ENCODE measurements around the gene ADARB2.

Gene ADARB2

DNA sequence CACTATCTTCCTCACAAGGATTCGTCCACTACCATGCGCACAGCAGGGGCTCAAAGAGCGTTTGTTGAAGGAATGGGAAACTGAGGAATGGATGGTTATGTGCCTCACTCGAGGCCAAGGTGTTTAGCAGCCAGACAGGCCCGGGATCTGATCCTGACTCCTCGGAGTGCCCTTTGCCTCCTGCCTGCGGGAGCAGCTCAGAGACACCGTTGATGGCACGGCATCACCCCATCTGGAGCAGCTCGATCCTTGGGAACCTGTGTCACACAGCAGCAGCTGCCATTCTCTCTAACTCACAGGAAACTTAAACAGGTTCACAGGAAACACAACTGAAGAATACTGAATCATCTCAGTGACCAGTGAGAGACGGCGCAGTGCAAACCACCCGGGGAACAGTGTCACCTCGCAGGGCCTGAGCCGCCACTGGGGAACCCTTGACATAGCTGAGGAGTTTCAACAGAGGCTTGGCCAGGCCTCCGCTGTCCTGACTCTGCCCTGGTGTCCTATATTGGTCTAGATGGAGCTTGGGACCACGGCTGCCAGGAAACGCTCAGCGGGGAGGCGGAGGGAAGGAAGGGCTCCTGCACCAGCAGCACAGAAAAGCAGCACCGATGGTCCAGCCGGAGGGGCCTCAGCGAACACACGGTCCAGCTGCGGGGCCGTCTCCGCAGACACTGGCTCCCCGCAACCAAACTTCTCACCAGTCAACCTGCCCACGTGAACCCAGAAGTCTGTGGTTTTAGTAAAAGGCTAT, 169.4 kb downstream of the ADARB2 start:
- H3K9me3 ChIP-seq, result no peaks in the 10 kb centered on the region
- H3K4me3 ChIP-seq, result no peak overlapping the region
- no peak for DNase-seq (ENCODE audit: low spot score in 2 of 2)
- H3K4me1 ChIP-seq, result no peaks in the 10 kb centered on the region
- H3K36me3 ChIP-seq (replicated peaks), result no peaks in the 10 kb centered on the region
- no peaks in the 10 kb centered on the region for H3K27me3 ChIP-seq (ENCODE audit: low read depth)
- in situ Hi-C loops (cut with MboI; ENCODE audit: low sequenced_read_pairs), result no loop called here

GRCh38 chr10:1567152-1567551, 170.2 kb downstream of the ADARB2 start:
- in situ Hi-C loops (cut with MboI; ENCODE audit: low sequenced_read_pairs), result no loop called here

DNA sequence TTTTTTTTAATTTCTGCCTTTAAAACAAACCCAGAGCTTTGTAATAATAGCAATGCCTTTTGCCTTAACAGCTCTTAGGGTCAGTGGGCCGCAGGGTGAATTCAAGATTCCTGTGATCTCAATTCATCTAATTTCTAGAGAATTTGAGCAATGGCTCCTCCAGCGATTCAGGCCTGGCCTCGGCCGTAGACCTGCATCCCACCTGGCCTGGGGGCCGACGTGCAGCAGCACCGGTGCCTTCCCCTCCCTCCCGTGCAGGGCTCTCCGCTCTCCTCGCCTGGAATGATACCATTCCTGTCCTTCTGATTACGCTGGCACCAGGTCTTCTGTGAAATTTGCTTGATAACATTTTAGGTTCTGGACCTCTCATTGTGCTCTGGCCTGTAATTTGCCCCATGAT, 172.5 kb downstream of the ADARB2 start:
- H3K36me3 ChIP-seq (replicated peaks), result no peaks in the 10 kb centered on the region
- in situ Hi-C loops (cut with MboI; ENCODE audit: low sequenced_read_pairs), result no loop called here
- no peaks in the 10 kb centered on the region for H3K4me1 ChIP-seq

More at GRCh38 chr10:1567152-1567551, 170.2 kb downstream of the ADARB2 start:
- H3K27me3 ChIP-seq (ENCODE audit: low read depth), result no peaks in the 10 kb centered on the region
- no peak overlapping the region for H3K4me3 ChIP-seq
- no peak for DNase-seq (ENCODE audit: low spot score in 2 of 2)
- no peaks in the 10 kb centered on the region for H3K4me1 ChIP-seq
- no peaks in the 10 kb centered on the region for H3K9me3 ChIP-seq
- H3K36me3 ChIP-seq (replicated peaks), result no peaks in the 10 kb centered on the region

DNA sequence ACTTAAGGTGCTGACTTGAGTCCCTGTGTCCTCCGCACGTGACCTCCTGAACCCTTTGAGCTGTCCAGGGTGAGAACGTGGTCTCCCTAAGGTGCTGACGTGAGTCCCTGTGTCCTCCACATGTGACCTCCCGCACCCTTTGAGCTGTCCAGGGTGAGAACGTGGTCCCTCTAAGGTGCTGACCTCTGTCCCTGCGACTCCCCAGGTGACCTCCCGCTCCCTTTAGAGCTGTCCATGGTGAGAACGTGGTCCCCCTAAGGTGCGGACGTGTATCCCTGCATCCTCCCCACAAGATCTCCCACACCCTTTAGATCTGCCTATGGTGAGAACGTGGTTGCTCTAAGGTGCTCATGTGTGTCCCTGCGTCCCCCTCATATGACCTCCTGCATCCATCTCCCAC, 174.3 kb downstream of the ADARB2 start:
- DNase-seq (ENCODE audit: low spot score in 2 of 2), result no peak
- H3K4me1 ChIP-seq, result no peaks in the 10 kb centered on the region
- no peak overlapping the region for H3K4me3 ChIP-seq
- H3K27me3 ChIP-seq (ENCODE audit: low read depth), result no peaks in the 10 kb centered on the region
- in situ Hi-C loops (cut with MboI; ENCODE audit: low sequenced_read_pairs), result no loop called here
- H3K36me3 ChIP-seq (replicated peaks), result no peaks in the 10 kb centered on the region
- no peaks in the 10 kb centered on the region for H3K9me3 ChIP-seq

More for the DNA sequence above, 172.5 kb downstream of the ADARB2 start:
- DNase-seq (ENCODE audit: low spot score in 2 of 2), result no peak
- no peaks in the 10 kb centered on the region for H3K27me3 ChIP-seq (ENCODE audit: low read depth)
- H3K9me3 ChIP-seq, result no peaks in the 10 kb centered on the region
- H3K4me3 ChIP-seq, result no peak overlapping the region

DNA sequence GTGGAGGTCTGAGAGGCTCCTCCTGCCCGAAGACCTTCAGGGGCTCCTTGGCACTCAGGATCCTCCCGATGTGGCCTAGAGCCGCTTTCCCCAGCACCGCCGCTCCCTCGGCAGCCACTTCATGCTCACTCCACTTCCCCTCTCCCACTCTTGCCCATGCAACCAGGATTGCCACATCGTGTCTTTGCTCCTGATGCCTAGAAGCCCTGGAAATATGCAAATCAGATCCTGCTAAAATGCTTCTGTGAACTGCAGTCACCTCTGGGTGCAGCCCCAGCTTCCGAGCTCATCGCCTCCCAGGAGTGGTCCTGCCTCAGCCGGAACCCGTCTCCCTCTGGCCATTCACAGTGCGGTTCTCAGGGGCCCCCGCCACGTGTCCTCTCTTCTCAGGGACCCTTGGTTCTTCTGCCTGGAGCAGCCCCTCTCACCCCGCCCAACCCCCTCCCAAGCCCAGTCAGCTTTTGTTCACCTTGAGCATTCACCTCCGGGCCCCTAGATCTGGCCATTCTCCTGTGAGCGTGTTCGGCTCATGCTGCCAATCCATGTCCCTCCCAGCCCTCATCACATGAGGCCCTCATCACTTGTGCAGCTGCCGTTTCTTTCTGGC, 175.5 kb downstream of the ADARB2 start:
- no peak for DNase-seq (ENCODE audit: low spot score in 2 of 2)
- no peaks in the 10 kb centered on the region for H3K36me3 ChIP-seq (replicated peaks)
- H3K4me3 ChIP-seq, result no peak overlapping the region
- in situ Hi-C loops (cut with MboI; ENCODE audit: low sequenced_read_pairs), result no loop called here
- H3K9me3 ChIP-seq, result no peaks in the 10 kb centered on the region
- no peaks in the 10 kb centered on the region for H3K4me1 ChIP-seq
- no peaks in the 10 kb centered on the region for H3K27me3 ChIP-seq (ENCODE audit: low read depth)

DNA sequence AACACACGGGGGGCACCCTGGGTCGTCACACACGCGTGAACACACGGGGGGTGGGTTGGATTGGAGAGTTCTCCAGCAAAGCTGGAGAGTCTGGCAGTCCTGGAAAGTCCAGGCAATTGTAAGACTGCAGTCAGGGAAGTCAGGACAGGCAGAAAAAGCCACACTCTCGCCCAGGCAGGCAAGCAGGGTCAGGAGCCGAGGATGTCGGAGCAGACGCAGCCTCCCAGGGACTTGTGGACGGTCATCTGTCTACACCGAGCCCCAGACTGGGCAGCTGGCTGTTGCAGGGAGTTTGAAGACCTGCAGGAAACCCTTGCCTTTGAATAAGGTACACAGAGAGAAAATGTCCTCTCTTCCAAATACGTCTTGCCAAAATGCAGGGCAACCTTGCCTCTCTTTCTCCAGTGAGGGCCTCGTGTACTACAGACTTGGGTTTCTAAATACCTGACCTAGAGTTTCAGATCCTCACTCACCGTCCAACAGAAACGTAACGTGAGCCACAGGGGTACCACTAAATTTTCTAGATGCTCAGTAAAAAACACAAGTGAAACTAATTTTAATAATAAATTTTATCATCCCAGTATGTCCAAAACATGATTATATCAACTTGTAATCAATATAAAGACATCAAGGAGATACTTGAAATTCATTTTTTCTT, 176.7 kb downstream of the ADARB2 start:
- H3K4me1 ChIP-seq, result no peaks in the 10 kb centered on the region
- DNase-seq (ENCODE audit: low spot score in 2 of 2), result no peak
- H3K27me3 ChIP-seq (ENCODE audit: low read depth), result no peaks in the 10 kb centered on the region
- in situ Hi-C loops (cut with MboI; ENCODE audit: low sequenced_read_pairs), result no loop called here
- no peak overlapping the region for H3K4me3 ChIP-seq
- H3K36me3 ChIP-seq (replicated peaks), result no peaks in the 10 kb centered on the region
- no peaks in the 10 kb centered on the region for H3K9me3 ChIP-seq

DNA sequence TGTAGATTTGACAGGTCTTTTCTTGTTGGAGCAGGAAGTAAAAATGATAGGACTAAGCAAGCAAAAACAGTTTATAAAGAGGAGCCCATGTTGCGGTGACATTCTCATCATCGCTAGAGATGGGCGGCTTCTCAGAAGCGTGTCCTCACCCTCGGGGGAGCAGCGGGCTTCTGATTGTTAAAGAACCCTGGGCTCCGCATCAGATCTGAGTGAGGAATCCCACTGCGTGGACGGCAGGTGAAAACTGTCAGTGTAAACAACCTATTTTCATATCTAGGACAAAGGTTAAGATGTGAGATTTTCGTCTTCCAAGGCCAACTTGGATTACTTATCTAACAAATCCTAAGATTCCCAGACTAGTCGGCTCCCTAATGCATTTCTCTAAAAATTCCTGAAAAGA, 177.6 kb downstream of the ADARB2 start:
- DNase-seq (ENCODE audit: low spot score in 2 of 2), result no peak

DNA sequence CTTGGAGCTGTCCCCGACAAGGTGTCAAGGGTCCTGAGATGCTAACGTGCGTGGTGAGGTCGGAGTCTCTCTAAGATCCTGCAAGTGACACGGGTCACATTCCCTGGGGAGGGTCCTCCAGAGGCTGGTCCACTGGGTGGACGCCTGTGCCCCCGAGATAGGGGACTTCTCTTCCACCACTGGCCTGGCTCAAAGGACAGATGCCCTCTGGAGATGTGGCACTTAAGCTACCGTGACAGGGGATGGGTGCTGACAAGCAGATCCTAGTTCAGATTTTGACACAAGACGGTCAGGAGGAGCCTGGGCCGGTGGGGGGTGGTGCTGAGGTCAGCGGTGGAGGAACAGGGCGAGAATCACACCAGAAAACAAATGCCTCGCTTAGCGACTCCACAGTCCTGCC, 178.0 kb downstream of the ADARB2 start:
- in situ Hi-C loops (cut with MboI; ENCODE audit: low sequenced_read_pairs), result no loop called here
- H3K9me3 ChIP-seq, result no peaks in the 10 kb centered on the region
- no peaks in the 10 kb centered on the region for H3K36me3 ChIP-seq (replicated peaks)
- H3K4me3 ChIP-seq, result no peak overlapping the region
- no peak for DNase-seq (ENCODE audit: low spot score in 2 of 2)
- no peaks in the 10 kb centered on the region for H3K4me1 ChIP-seq
- H3K27me3 ChIP-seq (ENCODE audit: low read depth), result no peaks in the 10 kb centered on the region

More for the DNA sequence above, 177.6 kb downstream of the ADARB2 start:
- in situ Hi-C loops (cut with MboI; ENCODE audit: low sequenced_read_pairs), result no loop called here
- no peaks in the 10 kb centered on the region for H3K9me3 ChIP-seq
- H3K4me1 ChIP-seq, result no peaks in the 10 kb centered on the region
- no peaks in the 10 kb centered on the region for H3K36me3 ChIP-seq (replicated peaks)
- H3K27me3 ChIP-seq (ENCODE audit: low read depth), result no peaks in the 10 kb centered on the region
- no peak overlapping the region for H3K4me3 ChIP-seq

- H3K36me3 ChIP-seq (replicated peaks), result no peaks in the 10 kb centered on the region
- no peaks in the 10 kb centered on the region for H3K27me3 ChIP-seq (ENCODE audit: low read depth)
- H3K4me1 ChIP-seq, result no peaks in the 10 kb centered on the region
- H3K9me3 ChIP-seq, result no peaks in the 10 kb centered on the region
- in situ Hi-C loops (cut with MboI; ENCODE audit: low sequenced_read_pairs), result no loop called here
- no peak for DNase-seq (ENCODE audit: low spot score in 2 of 2)
- no peak overlapping the region for H3K4me3 ChIP-seq
Measured at GRCh38 chr10:1558906-1559305, 178.4 kb downstream of the ADARB2 start.

DNA sequence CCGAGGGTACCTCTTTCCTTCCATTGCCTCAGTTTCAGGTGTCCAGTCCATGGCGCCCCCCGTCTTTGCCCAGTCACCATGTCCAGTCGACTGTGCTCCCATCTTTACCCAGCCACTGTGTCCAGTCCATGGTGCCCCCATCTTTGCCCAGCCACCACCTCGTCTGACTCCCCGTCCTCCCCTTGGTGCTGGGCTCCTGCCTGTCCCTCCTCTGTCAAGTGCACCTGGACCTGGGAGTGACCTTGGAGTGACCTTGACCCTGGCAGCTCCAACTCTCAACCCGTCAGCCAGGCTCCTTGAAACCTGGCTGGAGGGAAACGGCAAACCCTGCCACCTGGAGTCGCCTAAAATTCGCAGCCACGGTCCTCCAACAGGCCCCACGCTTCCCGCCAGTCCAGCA, 180.2 kb downstream of the ADARB2 start:
- in situ Hi-C loops (cut with MboI; ENCODE audit: low sequenced_read_pairs), result no loop called here
- Histone ChIP-seq H3K4me1 (no peaks in the 10 kb centered on the region), H3K27me3 (ENCODE audit: low read depth) (no peaks in the 10 kb centered on the region)

DNA sequence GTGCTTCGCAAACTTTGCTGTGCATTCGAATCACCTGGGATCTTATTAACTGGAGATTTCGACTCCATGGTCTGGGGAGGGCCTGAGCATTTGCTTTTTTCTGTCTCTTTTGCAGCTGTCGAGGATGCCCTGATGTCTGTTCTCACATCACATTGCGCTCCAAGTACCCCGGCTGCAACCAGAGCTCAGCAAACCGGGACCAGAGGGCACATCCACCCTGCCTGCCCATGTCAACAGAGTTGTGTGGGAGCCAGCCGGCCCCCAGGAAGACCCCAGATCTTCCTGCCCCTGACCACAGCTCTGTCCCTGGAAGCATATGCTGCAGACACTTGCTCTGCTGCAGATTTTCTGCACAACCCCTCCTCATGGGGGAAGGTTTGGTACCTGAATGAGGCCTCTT, 180.8 kb downstream of the ADARB2 start:
- H3K27me3 ChIP-seq (ENCODE audit: low read depth), result no peaks in the 10 kb centered on the region
- H3K4me3 ChIP-seq, result no peak overlapping the region
- DNase-seq (ENCODE audit: low spot score in 2 of 2), result no peak
- in situ Hi-C loops (cut with MboI; ENCODE audit: low sequenced_read_pairs), result no loop called here
- no peaks in the 10 kb centered on the region for H3K9me3 ChIP-seq
- H3K36me3 ChIP-seq (replicated peaks), result no peaks in the 10 kb centered on the region
- H3K4me1 ChIP-seq, result no peaks in the 10 kb centered on the region

More for the DNA sequence above, 180.2 kb downstream of the ADARB2 start:
- H3K4me3 ChIP-seq, result no peak overlapping the region
- no peaks in the 10 kb centered on the region for H3K9me3 ChIP-seq
- H3K36me3 ChIP-seq (replicated peaks), result no peaks in the 10 kb centered on the region
- no peak for DNase-seq (ENCODE audit: low spot score in 2 of 2)

DNA sequence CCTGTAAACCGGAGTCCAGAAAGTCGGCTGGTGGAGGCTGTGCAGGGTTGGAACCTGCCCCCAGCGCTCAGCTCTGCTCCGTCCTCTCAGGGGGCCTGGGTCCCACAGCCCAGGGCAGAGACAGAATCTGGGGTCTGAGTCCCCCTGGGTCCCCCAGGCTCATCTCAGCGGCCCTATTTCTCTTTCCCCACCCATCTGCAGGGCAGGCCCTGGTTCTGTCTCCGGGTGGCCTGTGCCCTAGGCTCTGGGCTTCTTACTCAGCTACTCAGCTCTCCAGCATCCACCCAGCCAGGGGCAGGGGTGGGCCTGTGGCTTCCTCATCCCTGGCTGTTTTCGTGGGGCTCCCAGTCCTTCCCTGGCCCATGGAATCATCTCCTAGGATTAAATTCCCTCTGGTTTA, 183.4 kb downstream of the ADARB2 start:
- DNase-seq (ENCODE audit: low spot score in 2 of 2), result no peak
- in situ Hi-C loops (cut with MboI; ENCODE audit: low sequenced_read_pairs), result no loop called here
- Histone ChIP-seq H3K36me3 (replicated peaks) (no peaks in the 10 kb centered on the region), H3K27me3 (ENCODE audit: low read depth) (no peaks in the 10 kb centered on the region), H3K9me3 (no peaks in the 10 kb centered on the region), H3K4me1 (no peaks in the 10 kb centered on the region), H3K4me3 (no peak overlapping the region)

DNA sequence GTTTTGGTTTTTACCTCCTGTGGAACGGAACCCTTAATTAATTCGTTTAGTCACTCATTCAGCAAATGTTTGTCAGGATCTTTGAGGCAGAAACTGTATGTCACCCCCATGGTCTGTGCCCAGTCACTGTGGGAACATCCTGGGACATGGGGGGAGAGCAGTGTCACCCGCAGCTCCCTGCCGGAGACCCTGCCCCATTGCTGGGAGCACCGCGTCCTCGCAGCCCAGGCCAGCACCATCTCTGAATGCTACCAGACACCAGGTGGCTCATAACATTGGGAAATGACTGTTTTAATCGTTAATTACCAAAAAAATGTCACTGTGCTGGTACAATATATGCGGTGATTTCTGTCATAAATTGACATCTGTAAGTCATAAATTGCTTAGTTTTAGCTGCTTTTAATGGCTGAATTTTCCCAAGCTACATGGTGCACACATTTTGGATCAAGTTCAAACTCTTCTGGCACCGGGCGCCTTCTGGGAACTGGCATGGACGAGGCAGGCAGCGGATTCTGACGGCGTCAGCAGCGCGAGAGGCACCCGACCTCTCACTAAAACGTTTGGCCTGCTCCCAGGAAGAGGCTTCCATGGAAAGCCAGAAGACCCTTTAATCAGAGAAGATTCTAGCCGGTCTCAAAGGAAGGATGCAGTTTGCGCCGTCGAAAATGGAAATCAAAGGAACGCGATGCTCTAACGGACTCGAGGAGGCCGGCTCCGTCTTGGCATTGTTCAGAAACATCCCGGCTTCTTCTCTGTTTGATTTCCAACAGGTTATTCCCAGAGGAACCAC, 184.2 kb downstream of the ADARB2 start:
- Histone ChIP-seq H3K36me3 (replicated peaks) (no peaks in the 10 kb centered on the region), H3K4me3 (no peak overlapping the region), H3K27me3 (ENCODE audit: low read depth) (no peaks in the 10 kb centered on the region), H3K4me1 (no peaks in the 10 kb centered on the region), H3K9me3 (no peaks in the 10 kb centered on the region)
- in situ Hi-C loops (cut with MboI; ENCODE audit: low sequenced_read_pairs), result no loop called here
- DNase-seq (ENCODE audit: low spot score in 2 of 2), result no peak

- in situ Hi-C loops (cut with MboI; ENCODE audit: low sequenced_read_pairs), result no loop called here
- Histone ChIP-seq H3K27me3 (ENCODE audit: low read depth) (no peaks in the 10 kb centered on the region), H3K36me3 (replicated peaks) (no peaks in the 10 kb centered on the region)
Measured at GRCh38 chr10:1552406-1552805, 184.9 kb downstream of the ADARB2 start.

More at GRCh38 chr10:1552406-1552805, 184.9 kb downstream of the ADARB2 start:
- H3K9me3 ChIP-seq, result no peaks in the 10 kb centered on the region
- H3K4me3 ChIP-seq, result no peak overlapping the region
- no peak for DNase-seq (ENCODE audit: low spot score in 2 of 2)
- H3K4me1 ChIP-seq, result no peaks in the 10 kb centered on the region

Data from HAP-1 (cell line).